NT2/D1 (cell line): ENCODE data around the gene UBL5.

Source experiments
- DNase-seq: peaks from one replicate; pipeline ENCODE4 v3.0.0-alpha.2; 2011; ENCODE audit warnings: low read depth, low spot score
- H3K27me3 ChIP-seq: 2 replicates; pipeline ENCODE4 v1.6.0; 2011; ENCODE audit warnings: mild to moderate bottlenecking; ENCODE audit not compliant: insufficient read length, insufficient read depth
- H3K36me3 ChIP-seq: 2 replicates; pipeline ENCODE4 v1.6.1; 2011; ENCODE audit warnings: mild to moderate bottlenecking, low read length, mixed read lengths; ENCODE audit not compliant: insufficient read depth, insufficient read length
- H3K4me1 ChIP-seq: 2 replicates; pipeline ENCODE4 v1.5.1; 2011; ENCODE audit not compliant: insufficient read depth, insufficient read length
- H3K4me3 ChIP-seq: 2 replicates; pipeline ENCODE4 v1.5.1; 2011; ENCODE audit warnings: low read depth; ENCODE audit not compliant: insufficient read length
- H3K9ac ChIP-seq: 2 replicates; pipeline ENCODE4 v1.6.0; 2011; ENCODE audit warnings: low read depth; ENCODE audit not compliant: insufficient read length
- H3K9me3 ChIP-seq: 2 replicates; pipeline ENCODE4 v1.5.1; 2011; ENCODE audit warnings: mild to moderate bottlenecking, low read length; ENCODE audit not compliant: insufficient read depth
- SUZ12 ChIP-seq: IDR thresholded peaks from 2 replicates; pipeline ENCODE4 v1.6.1; 2011; ENCODE audit not compliant: insufficient read length, insufficient read depth; ENCODE audit errors: extremely low read depth
- YY1 ChIP-seq: IDR thresholded peaks from 2 replicates; pipeline ENCODE4 v1.6.1; 2011; ENCODE audit not compliant: insufficient read length, insufficient read depth
- ZNF274 ChIP-seq: IDR thresholded peaks from 2 replicates; pipeline ENCODE4 v1.6.1; 2011; ENCODE audit warnings: mild to moderate bottlenecking, low read depth, low read length

Gene UBL5

GRCh38 chr19:9848060-9848459 lies 20.3 kb downstream of the UBL5 start:
- Histone ChIP-seq H3K4me1 (peaks cover 30% of the 10 kb centered on the region), H3K9me3 (no peaks in the 10 kb centered on the region), H3K36me3 (peaks cover 76% of the 10 kb centered on the region), H3K9ac (no peak overlapping the region), H3K27me3 (no peaks in the 10 kb centered on the region), H3K4me3 (no peak overlapping the region)
- no peak for DNase-seq
- TF ChIP-seq YY1: no peak
- no peak for TF ChIP-seq ZNF274
- no peak for TF ChIP-seq SUZ12

DNA sequence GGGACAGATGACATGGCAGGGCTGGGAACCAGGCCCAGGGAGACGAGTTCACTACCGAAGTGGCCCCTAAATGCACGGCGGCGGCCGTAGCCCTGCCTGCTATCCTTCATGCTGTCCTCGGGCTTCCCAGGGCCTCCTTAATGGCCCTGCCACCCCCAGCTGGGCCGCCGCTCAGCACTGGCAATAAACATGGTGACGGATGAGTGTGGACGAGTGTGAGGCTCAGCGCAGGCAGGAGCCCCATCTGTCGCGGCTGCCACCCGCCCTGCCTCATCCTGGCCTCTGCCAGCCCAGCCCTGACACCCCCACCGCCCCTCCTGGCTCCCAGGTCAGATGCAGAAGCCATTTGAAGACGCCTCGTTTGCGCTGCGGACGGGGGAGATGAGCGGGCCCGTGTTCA lies 21.0 kb downstream of the UBL5 start:
- no peak for DNase-seq
- Histone ChIP-seq H3K36me3 (peaks cover 70% of the 10 kb centered on the region), H3K9me3 (no peaks in the 10 kb centered on the region), H3K4me1 (peaks cover 30% of the 10 kb centered on the region), H3K27me3 (no peaks in the 10 kb centered on the region), H3K9ac (peak overlapping the region; percentile 10), H3K4me3 (no peak overlapping the region)
- TF ChIP-seq SUZ12 (no peak), ZNF274 (no peak), YY1 (no peak)

GRCh38 chr19:9849791-9850190 lies 22.1 kb downstream of the UBL5 start:
- Histone ChIP-seq H3K27me3 (no peaks in the 10 kb centered on the region), H3K4me3 (no peak overlapping the region), H3K9ac (no peak overlapping the region), H3K9me3 (no peaks in the 10 kb centered on the region), H3K36me3 (peaks cover 68% of the 10 kb centered on the region), H3K4me1 (peaks cover 30% of the 10 kb centered on the region)
- no peak for DNase-seq
- no peak for TF ChIP-seq SUZ12
- TF ChIP-seq ZNF274: no peak
- TF ChIP-seq YY1: no peak

DNA sequence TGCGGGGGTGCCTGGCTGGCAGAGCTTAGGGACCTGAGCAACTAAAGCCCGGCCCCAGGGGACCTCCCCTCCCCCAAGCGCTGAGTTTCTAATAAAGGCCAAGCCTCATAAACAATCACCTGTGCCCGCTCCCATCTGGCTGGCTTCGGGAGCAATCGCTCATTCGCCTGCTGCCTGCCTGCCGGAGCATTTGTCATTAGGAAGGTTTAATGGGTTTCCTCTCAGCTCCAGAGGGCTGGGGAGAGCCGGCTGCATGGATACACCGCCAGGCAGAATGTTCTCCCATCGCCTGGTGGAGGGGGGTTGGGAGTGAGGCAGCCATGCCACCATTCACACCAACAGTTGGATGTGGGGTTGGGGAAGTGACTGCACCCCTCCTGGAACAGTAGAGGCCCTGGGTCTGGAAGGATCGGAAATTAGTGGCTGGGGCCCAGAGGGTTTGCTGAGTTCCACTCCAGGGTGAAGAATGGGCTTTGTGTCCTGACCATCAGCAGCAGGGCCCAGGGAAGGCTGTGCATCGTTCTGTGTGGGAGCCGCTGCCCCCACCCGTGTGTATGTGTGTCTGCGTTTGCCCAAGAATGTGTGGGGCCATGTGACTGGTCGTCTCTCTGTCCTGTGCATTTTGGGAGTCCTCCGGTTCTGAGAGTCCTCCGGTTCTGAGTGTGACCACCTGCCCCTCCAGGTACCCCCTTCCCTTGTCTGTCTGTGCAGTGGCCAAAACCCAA lies 22.7 kb downstream of the UBL5 start:
- Histone ChIP-seq H3K9me3 (no peaks in the 10 kb centered on the region), H3K4me1 (peaks cover 30% of the 10 kb centered on the region), H3K36me3 (peaks cover 64% of the 10 kb centered on the region), H3K27me3 (no peaks in the 10 kb centered on the region), H3K9ac (no peak overlapping the region), H3K4me3 (no peak overlapping the region)
- TF ChIP-seq YY1 (no peak), SUZ12 (no peak), ZNF274 (no peak)
- no peak for DNase-seq

DNA sequence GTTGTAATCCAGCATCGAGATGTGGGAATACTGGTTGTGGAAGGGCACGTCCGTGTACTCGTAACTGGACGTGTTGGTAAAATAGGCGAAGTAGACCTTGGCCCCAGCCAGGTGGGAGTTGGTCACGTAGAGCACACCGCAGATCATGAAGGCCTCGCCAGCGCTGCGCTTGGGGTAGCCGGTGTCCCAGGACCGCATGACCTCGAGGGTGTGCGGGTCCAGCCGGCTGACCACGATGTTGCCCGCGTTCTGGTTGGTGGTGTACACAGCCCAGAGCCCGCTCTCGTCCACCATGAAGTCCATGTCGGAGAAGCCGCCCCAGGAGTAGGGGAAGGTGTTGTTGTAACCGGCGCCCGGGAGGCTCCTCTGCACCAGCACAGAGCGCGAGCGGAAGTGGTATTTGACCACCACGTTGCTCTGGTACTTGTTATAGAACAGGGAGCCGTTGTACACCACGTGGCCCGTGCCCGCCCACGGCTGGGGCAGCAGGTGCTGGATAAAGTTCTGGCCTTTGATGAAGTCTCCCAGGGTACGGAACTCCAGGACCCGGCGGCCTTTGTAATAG lies 26.6 kb downstream of the UBL5 start:
- no peak for TF ChIP-seq SUZ12
- no peak for TF ChIP-seq ZNF274
- no peak for TF ChIP-seq YY1
- DNase-seq: no peak

DNA sequence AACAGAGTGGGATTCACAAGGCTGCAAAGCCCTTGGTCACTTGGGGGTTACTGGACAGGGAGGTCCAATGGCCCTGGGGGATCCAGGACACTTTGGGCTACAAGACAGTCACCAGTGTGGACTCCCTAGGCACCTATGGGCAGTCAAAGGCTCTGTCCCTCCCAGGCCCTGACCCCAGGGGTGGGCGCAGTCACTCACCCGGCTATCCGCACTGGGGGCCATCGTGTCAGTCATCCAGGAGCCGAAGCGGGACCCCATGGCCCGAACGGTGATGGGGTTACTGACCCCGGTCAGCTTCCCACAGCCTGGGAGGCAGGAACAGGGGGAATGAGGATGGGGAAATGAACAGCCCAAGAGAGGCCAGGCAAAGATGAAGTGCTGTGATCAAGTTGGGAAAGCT lies 28.9 kb downstream of the UBL5 start:
- H3K9ac ChIP-seq: no peak overlapping the region
- H3K9me3 ChIP-seq: no peaks in the 10 kb centered on the region
- TF ChIP-seq ZNF274 (no peak), YY1 (no peak), SUZ12 (no peak)

More for the DNA sequence above, 26.6 kb downstream of the UBL5 start:
- H3K36me3 ChIP-seq: peaks cover 43% of the 10 kb centered on the region
- H3K27me3 ChIP-seq: no peaks in the 10 kb centered on the region
- no peak overlapping the region for H3K9ac ChIP-seq
- H3K4me1 ChIP-seq: peaks cover 14% of the 10 kb centered on the region
- no peak overlapping the region for H3K4me3 ChIP-seq
- no peaks in the 10 kb centered on the region for H3K9me3 ChIP-seq

DNA sequence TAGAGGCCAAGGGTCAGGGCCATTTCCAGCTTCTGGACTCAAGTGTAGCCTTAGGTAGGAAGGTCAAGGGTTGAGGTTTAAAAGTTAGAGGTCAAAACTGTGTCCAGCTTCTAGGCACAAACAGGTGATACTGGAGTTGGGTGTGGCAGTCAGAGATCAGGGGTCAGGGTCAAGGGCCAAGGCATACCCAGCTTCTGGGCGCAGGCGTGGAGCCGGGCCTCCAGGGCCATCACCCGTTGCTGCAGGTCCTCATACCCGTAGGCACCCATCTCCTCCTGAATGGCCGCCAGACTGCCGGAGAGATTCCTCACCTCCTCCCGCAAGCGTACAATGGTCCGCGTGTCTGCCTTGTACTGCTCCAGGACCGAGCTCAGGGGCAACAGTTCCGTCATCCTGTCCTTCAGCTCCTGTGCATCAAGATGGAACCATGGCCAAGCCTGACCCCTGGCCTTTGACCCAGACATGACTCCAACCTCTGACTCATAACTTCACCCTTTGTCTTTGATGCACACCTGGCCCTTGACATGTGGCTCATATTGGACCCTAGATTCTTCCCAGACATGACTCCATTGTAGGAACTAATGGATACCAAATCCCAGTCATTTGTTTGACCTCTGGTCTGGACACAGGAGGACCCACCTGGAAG lies 29.5 kb downstream of the UBL5 start:
- Histone ChIP-seq H3K36me3 (peaks cover 24% of the 10 kb centered on the region), H3K9me3 (no peaks in the 10 kb centered on the region), H3K4me3 (no peak overlapping the region), H3K4me1 (peaks cover 3% of the 10 kb centered on the region), H3K9ac (no peak overlapping the region), H3K27me3 (no peaks in the 10 kb centered on the region)
- TF ChIP-seq ZNF274: no peak
- TF ChIP-seq SUZ12: no peak
- TF ChIP-seq YY1: no peak
- DNase-seq: no peak

More for the DNA sequence above, 28.9 kb downstream of the UBL5 start:
- Histone ChIP-seq H3K4me1 (peaks cover 3% of the 10 kb centered on the region), H3K27me3 (no peaks in the 10 kb centered on the region), H3K36me3 (peaks cover 27% of the 10 kb centered on the region), H3K4me3 (no peak overlapping the region)
- DNase-seq: no peak
